Pancreas (tissue), 10 donors: Measurements from ENCODE around the gene SAMM50. TPM values are rescaled to one million over a fixed set of nuclear protein-coding genes. Genes with fewer than 3 reads are reported as not detected.

Source experiments
- ATAC-seq, 4 donors: fragments of 200-7000 bp; cut with Tn5 transposase; one replicate each; pipeline versions ENCODE4 v1.8.0 to v1.9.1; 2020; ENCODE audit warnings: mild to moderate bottlenecking in 4 of 4, moderate library complexity in 4 of 4
- DNase-seq, 6 donors: peaks; one replicate each; pipeline ENCODE4 v3.0.0-alpha.2; 2020
- FAIRE-seq: peaks from 2 replicates; lab custom pipeline; 2012; peaks lifted over from hg19 to GRCh38; lab: Jason Lieb, UNC
- H3K27ac ChIP-seq, 4 donors: fragments of 200-600 bp; sonication (generic); 1 replicate in 3 of 4; 2 replicates in 1 of 4; pipeline versions ENCODE4 v1.5.0 to v1.8.0; 2020
- H3K27me3 ChIP-seq, 4 donors: fragments of 200-600 bp; one replicate each; pipeline ENCODE4 v1.8.0; 2021
- H3K36me3 ChIP-seq, 3 donors: fragments of 200-600 bp; sonication (generic) in 1 of 3; one replicate each; pipeline versions ENCODE4 v1.5.0 to v1.8.0; 2020 to 2021
- H3K4me1 ChIP-seq, 3 donors: fragments of 200-600 bp; one replicate each; pipeline ENCODE4 v1.8.0; 2021
- H3K4me3 ChIP-seq, 4 donors: fragments of 200-600 bp; sonication (generic) in 2 of 4; one replicate each; pipeline versions ENCODE4 v1.5.0 to v1.8.0; 2020 to 2021
- H3K9me3 ChIP-seq, 4 donors: fragments of 200-600 bp; one replicate each; pipeline ENCODE4 v1.8.0; 2021
- CTCF ChIP-seq, 4 donors: fragments of 200-600 bp; sonication (generic) in 3 of 4; IDR thresholded peaks; one replicate each; pipeline versions ENCODE4 v1.5.0 to v1.8.0; 2021; ENCODE audit warnings: antibody characterized with exemption in 4 of 4
- WGBS, 2 donors: extraction: QIAGEN DNeasy Blood & Tissue Kit; methylation state at CpG; one replicate each; pipeline ENCODE4 v1.1.7; 2013; 5-methylcytosine and 5-hydroxymethylcytosine counted together
- intact Hi-C, 3 donors: fragments of 100-400 bp; cut with DNase I; formaldehyde crosslinking; loops; one replicate each; pipeline versions ENCODE4 v1.11.1 to v1.14.2; 2022
- polyA plus RNA-seq, 2 donors: library from polyadenylated mRNA; stranded (reverse); fragments of 200-250 nt; gene quantifications; one replicate each; pipeline ENCODE4 v1.2.3, GENCODE V29; 2013
- total RNA-seq, 6 donors: library from RNA; stranded (reverse); fragmentation: NEBNext Ultra II Directional in 4 of 6; extraction: Animal tissue kit (Norgen Biotek cat#: 25700) in 4 of 6; gene quantifications; one replicate each; pipeline versions ENCODE4 v1.2.1 to v1.2.4, GENCODE V29; 2021 to 2023
- donor health status: healthy with polysubstance abuse.
- donor health status: DM: no; HTN: no; CAD: no; lungs with moderate emphysema.
- donor health status: DM: no; HTN: no; CAD: no.
- donor health status: control.
- donor health status: control.
- donor health status: Bipolar disorder and iron deficiency.
- donor health status: DM: yes; HTN: yes; CAD: no.
- donor health status: DM: no; HTN: no; CAD: no.
- donor health status: DM: no; HTN: no; CAD: no.
- donor health status: DM: yes; HTN: yes; CAD: no.

The SAMM50 gene
- total and polyA plus RNA-seq, 8 donors: 9.1 to 24.4 (median 17.5) TPM

- 81 to 83% methylated on average over 14 of the region's 14 CpGs for WGBS, 2 donors
- no peak for TF ChIP-seq CTCF (IDR thresholded peaks at IDR 0.05)
- DNase-seq (no peak), FAIRE-seq (no peak), ATAC-seq (peak in 2 of 4 donors; percentile 13 to 55)
- H3K9me3 ChIP-seq: no peaks in the 10 kb centered on the region
- intact Hi-C loops: no loop called here
- H3K27ac ChIP-seq: no peak overlapping the region
- no peak overlapping the region for H3K4me3 ChIP-seq
- H3K36me3 ChIP-seq: no peaks in the 10 kb centered on the region
- no peaks in the 10 kb centered on the region for H3K4me1 ChIP-seq
- H3K27me3 ChIP-seq: no peaks in the 10 kb centered on the region
These were observed 77.0 kb downstream of the SAMM50 start for GRCh38 chr22:44032126-44032730.

- DNase-seq: no peak
- intact Hi-C loops: no loop called here
- TF ChIP-seq CTCF (IDR thresholded peaks at IDR 0.05): no peak
- no peak for ATAC-seq
- Histone ChIP-seq H3K27me3 (no peaks in the 10 kb centered on the region), H3K27ac (no peak overlapping the region), H3K9me3 (no peaks in the 10 kb centered on the region), H3K4me3 (no peak overlapping the region), H3K4me1 (no peaks in the 10 kb centered on the region), H3K36me3 (no peaks in the 10 kb centered on the region)
- 86 to 87% methylated on average over 7 of the region's 7 CpGs for WGBS, 2 donors
- FAIRE-seq: no peak
These were observed 78.0 kb downstream of the SAMM50 start for GRCh38 chr22:44033287-44033686.

- intact Hi-C loops: no loop called here
- no peaks in the 10 kb centered on the region for H3K4me1 ChIP-seq
- FAIRE-seq (no peak), DNase-seq (no peak), ATAC-seq (no peak)
- no peak for TF ChIP-seq CTCF (IDR thresholded peaks at IDR 0.05)
- 76% methylated on average over 8 of the region's 8 CpGs for WGBS, 2 donors
- H3K27me3 ChIP-seq: no peaks in the 10 kb centered on the region
- H3K9me3 ChIP-seq: no peaks in the 10 kb centered on the region
- H3K4me3 ChIP-seq: no peak overlapping the region
- H3K36me3 ChIP-seq: no peaks in the 10 kb centered on the region
- no peak overlapping the region for H3K27ac ChIP-seq
These were observed 78.5 kb downstream of the SAMM50 start for GRCh38 chr22:44033694-44034093.

GRCh38 chr22:44037519-44038375 is 82.5 kb downstream of the SAMM50 start:
- DNase-seq: no peak
- H3K27ac ChIP-seq: no peak overlapping the region
- H3K9me3 ChIP-seq: no peaks in the 10 kb centered on the region
- H3K36me3 ChIP-seq: no peaks in the 10 kb centered on the region
- intact Hi-C loops: no loop called here
- H3K27me3 ChIP-seq: no peaks in the 10 kb centered on the region
- 80 to 82% methylated on average over 9 of the region's 9 CpGs for WGBS, 2 donors
- TF ChIP-seq CTCF (IDR thresholded peaks at IDR 0.05): no peak
- no peaks in the 10 kb centered on the region for H3K4me1 ChIP-seq
- no peak overlapping the region for H3K4me3 ChIP-seq
- FAIRE-seq: no peak
- ATAC-seq: peak in 3 of 4 donors; percentile 44 to 76 (median 44)
